SK-N-MC (cell line): ENCODE measurements around the gene ANK3.

ENCODE experiments used
- EZH2 ChIP-seq: fragments of 200-600 bp; sonication (generic); IDR thresholded peaks from one replicate; pipeline ENCODE4 v1.6.1; 2017; ENCODE audit warnings: antibody characterized with exemption
- FOXP2 ChIP-seq: optimal IDR thresholded peaks from 2 replicates; pipeline ENCODE3; 2011; ENCODE audit warnings: mild to moderate bottlenecking, moderate library complexity; ENCODE audit not compliant: insufficient read depth; ENCODE audit errors: extremely low read length, control extremely low read depth
- POLR2AphosphoS5 ChIP-seq: IDR thresholded peaks from 2 replicates; pipeline ENCODE4 v1.6.1; 2012; ENCODE audit warnings: mild to moderate bottlenecking, low read depth, low read length, borderline replicate concordance

GRCh38 chr10:60155099-60155877 lies 234.4 kb downstream of the ANK3 start:
- TF ChIP-seq EZH2 (no peak), POLR2AphosphoS5 (no peak), FOXP2 (no peak)
